ENCODE results near the gene SDK1. TPM values are rescaled to one million over a fixed set of nuclear protein-coding genes. Genes with fewer than 3 reads are reported as not detected.

SDK1 gene
- total RNA-seq, 1 donor from 2014 or later, result 16.7 TPM

DNA sequence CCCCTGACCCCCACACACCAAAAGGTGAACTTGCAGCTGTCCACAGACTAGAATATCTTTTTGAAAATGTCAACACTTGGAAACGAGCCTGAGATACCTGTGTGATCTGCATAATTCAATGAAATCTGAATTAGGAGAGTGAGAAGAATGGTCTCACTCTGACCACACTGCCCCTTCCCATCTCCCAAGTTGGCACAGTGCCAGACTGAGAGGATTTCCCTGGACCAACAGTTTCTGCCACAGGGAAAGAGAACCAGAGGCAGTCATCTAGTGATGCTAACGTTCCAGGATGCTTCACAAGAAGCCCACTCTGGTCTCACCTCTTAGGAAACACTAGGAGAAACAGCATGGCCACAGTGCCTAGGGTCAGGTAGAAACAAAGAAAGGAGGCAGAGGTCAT, 479.0 kb downstream of the SDK1 start:
- no peak for TF ChIP-seq POLR2A (IDR thresholded peaks at IDR 0.05)
- TF ChIP-seq POLR2AphosphoS5 (IDR thresholded peaks at IDR 0.05; ENCODE audit: insufficient read depth in 1 of 2, low read depth in 1 of 2), result no peak
- no peak for TF ChIP-seq CTCF (IDR thresholded peaks at IDR 0.05)

DNA sequence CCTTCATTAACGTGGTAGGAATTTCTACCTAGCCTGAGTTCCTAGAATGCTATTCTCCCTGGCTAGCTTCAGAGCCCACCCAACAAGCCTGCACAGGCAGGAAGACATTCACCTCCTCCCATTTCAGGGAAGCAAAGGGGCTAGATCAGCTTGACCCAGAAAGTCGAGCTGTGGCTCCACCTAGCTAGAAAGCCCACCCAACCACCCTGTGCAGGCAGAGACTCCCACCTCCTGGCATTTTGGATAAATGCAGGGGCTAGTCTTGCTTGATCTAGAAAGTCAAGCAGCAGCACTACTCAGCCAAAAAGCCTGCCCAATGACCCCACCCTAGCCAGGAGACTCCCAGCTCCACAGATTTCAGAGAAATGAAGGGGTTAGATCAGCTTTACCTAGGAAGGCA, 479.5 kb downstream of the SDK1 start:
- Histone ChIP-seq H3K9me3 (peaks cover 19% of the 10 kb centered on the region), H3K36me3 (no peaks in the 10 kb centered on the region), H3K27me3 (no peaks in the 10 kb centered on the region), H3K4me3 (no peak overlapping the region), H3K27ac (no peak overlapping the region), H3K4me1 (no peaks in the 10 kb centered on the region)
- intact Hi-C loops (cut with DNase I), result no loop called here
- TF ChIP-seq POLR2AphosphoS5 (IDR thresholded peaks at IDR 0.05; ENCODE audit: insufficient read depth in 1 of 2, low read depth in 1 of 2) (no peak), POLR2A (IDR thresholded peaks at IDR 0.05) (no peak), CTCF (IDR thresholded peaks at IDR 0.05) (no peak)
- DNase-seq (ENCODE audit: extremely low spot score in 2 of 2), result no peak

More for the DNA sequence above, 479.0 kb downstream of the SDK1 start:
- DNase-seq (ENCODE audit: extremely low spot score in 2 of 2), result no peak
- Histone ChIP-seq H3K4me3 (no peak overlapping the region), H3K27ac (no peak overlapping the region), H3K9me3 (peaks cover 19% of the 10 kb centered on the region), H3K36me3 (no peaks in the 10 kb centered on the region), H3K27me3 (no peaks in the 10 kb centered on the region), H3K4me1 (no peaks in the 10 kb centered on the region)
- intact Hi-C loops (cut with DNase I), result no loop called here

- intact Hi-C loops (cut with DNase I), result no loop called here
- H3K36me3 ChIP-seq, result no peaks in the 10 kb centered on the region
- no peaks in the 10 kb centered on the region for H3K27me3 ChIP-seq
- DNase-seq (ENCODE audit: extremely low spot score in 2 of 2), result no peak
- H3K27ac ChIP-seq, result no peak overlapping the region
- H3K4me1 ChIP-seq, result no peaks in the 10 kb centered on the region
- H3K4me3 ChIP-seq, result no peak overlapping the region
- TF ChIP-seq POLR2A (IDR thresholded peaks at IDR 0.05), result no peak
- peaks cover 19% of the 10 kb centered on the region for H3K9me3 ChIP-seq
Observed at GRCh38 chr7:3781607-3782006, 480.6 kb downstream of the SDK1 start.

DNA sequence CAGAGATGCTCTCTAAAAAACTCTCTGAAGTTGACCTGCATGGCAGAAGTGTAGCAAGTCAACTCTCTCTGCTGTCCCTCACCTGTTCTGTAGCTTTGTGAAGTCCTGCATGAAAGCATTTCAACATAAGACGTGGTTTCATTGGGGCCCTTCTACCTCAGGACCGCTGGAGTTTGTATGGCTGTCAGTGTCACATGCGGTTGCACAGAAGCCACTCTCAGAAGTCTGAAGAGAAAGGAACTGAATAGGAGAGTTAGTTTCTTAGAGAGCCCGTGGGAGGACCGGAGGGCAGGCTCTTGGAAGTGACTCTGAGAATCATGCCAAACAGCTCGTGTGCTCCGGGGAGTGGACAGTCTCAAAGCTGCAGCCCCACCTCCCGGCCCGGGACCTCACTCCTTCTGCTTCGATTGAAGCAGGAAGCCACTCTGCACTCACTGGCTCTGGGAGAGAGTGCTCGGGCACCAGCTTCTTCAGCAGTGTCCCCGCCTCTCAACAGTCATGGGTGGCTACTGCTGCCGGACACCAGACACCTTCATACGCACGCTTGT, 486.7 kb downstream of the SDK1 start:
- DNase-seq (ENCODE audit: extremely low spot score in 2 of 2), result no peak
- Histone ChIP-seq H3K4me3 (no peak overlapping the region), H3K27ac (no peak overlapping the region), H3K36me3 (no peaks in the 10 kb centered on the region), H3K4me1 (no peaks in the 10 kb centered on the region), H3K27me3 (no peaks in the 10 kb centered on the region), H3K9me3 (no peaks in the 10 kb centered on the region)
- TF ChIP-seq POLR2A (IDR thresholded peaks at IDR 0.05) (no peak), CTCF (IDR thresholded peaks at IDR 0.05) (no peak), POLR2AphosphoS5 (IDR thresholded peaks at IDR 0.05; ENCODE audit: insufficient read depth in 1 of 2, low read depth in 1 of 2) (no peak)
- intact Hi-C loops (cut with DNase I), result no loop called here

DNA sequence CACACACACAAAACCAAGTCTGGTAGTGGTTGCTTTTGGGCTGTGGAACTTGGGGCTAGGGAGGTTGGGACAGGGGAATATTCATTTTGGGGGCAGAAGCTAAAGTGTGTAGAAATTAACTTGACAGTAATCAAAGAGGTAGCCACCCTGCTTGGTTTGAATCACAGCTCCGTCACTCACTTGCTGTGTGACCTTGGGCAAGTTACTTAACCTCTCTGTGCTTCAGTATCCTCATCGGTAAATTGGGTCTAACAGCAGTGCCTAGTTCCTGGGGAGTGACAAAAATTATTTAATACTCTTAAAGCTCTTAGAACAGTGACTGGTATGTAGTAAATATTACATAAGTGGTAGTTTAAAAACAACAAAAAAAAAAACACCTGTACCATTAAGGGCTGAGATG, 489.8 kb downstream of the SDK1 start:
- no peak for TF ChIP-seq CTCF (IDR thresholded peaks at IDR 0.05)
- TF ChIP-seq POLR2AphosphoS5 (IDR thresholded peaks at IDR 0.05; ENCODE audit: insufficient read depth in 1 of 2, low read depth in 1 of 2), result no peak
- no peak for TF ChIP-seq POLR2A (IDR thresholded peaks at IDR 0.05)
- H3K27me3 ChIP-seq, result no peaks in the 10 kb centered on the region
- H3K27ac ChIP-seq, result no peak overlapping the region
- H3K9me3 ChIP-seq, result no peaks in the 10 kb centered on the region
- no peak for DNase-seq (ENCODE audit: extremely low spot score in 2 of 2)
- no peaks in the 10 kb centered on the region for H3K36me3 ChIP-seq
- intact Hi-C loops (cut with DNase I), result no loop called here
- H3K4me1 ChIP-seq, result peaks cover 9% of the 10 kb centered on the region
- H3K4me3 ChIP-seq, result no peak overlapping the region

Data from vagina (tissue), 2 donors.